ENCODE measurements around the gene PCSK6.

DNA sequence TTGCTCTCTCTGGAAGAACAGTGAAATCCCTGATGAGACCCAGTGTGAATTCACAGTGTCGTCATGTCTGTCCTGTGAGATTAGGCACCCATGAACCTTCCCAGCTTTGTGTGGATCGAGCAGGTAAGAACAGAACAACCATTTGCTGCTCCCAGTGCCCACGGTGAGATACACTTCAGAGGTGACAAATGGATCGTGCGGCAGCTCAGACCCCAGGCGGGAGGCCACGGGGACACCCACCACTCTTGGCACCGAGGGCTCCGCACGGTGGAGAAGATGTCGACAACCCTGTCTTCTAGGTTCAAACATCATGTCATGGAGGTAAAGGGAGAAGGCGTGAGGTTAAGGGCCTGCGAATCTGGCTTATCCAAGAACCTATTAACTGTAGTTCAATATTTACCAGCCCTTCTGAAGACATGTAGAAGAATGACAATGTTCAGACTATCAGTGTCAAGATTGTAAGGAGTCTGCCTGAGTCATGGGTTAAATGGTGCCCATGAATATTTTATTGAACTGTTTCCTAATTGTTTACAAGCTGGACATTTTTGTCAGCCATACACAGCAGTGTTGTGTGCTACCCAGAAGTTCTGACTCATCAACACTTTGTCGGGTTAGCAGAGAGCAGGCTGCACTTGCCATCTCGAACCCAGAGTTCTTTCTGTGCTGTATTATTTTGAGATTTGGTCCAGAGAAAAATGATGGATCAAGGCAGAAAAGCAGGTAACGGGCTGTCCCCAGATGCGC lies 15.5 kb upstream of the PCSK6 start:
- TF ChIP-seq RAD21 (IDR thresholded peaks at IDR 0.05; ENCODE audit: low read depth) (no peak), ZBTB7A (IDR thresholded peaks at IDR 0.05; ENCODE audit: low read depth) (no peak), TAF1 (IDR thresholded peaks at IDR 0.05; ENCODE audit: low read depth) (no peak), REST (IDR thresholded peaks at IDR 0.05; ENCODE audit: low read depth) (no peak), CREB1 (IDR thresholded peaks at IDR 0.05; ENCODE audit: low read depth) (no peak), EP300 (IDR thresholded peaks at IDR 0.05; ENCODE audit: borderline replicate concordance) (no peak), FOXM1 (IDR thresholded peaks at IDR 0.05; ENCODE audit: borderline replicate concordance, low read depth) (no peak), TCF12 (IDR thresholded peaks at IDR 0.05; ENCODE audit: low read depth) (no peak)

Data from Ishikawa (cell line).